Measurements from ENCODE around the gene CSNK2A2.

CSNK2A2 gene

DNA sequence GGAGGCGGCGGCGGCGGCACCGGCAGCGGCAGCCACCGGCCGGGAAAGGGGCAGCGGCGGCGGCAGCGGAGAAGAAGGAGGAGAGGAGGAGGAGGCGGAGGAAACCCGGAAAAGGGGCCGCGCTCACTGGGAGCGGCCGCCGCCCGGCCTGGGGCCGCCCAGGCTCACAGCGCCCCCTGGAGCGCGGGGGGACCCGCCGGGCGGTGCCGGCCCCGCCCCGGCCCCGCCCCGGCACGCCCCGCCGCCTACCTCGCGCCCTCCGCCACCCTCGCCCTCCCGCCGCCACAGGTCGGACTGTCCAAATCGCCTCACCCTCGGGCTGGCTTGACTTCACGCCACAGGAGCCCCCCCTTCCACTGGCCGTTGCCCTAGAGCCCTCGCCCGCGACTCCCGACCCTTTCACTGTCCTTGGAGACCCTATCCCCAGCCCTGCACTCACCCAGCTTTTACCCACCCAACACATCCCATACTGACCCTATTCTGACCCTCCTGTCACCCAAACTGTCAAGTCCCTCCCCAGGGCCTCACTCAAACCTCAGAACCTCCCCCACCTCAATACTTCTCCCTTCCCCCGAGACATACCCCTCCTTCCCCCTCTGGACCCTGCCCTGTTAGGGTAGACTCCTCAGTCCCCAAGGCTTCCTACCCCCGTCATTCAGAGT is at the start of gene CSNK2A2:
TSS of gene CSNK2A2 (minus strand) at position 85 of the 662 bp plus-strand sequence. CDS start 370 bp downstream, outside the sequence.
- Histone ChIP-seq H3K27me3 (ENCODE audit: insufficient read depth, low read depth) (no peaks in the 10 kb centered on the region), H3K4me2 (peak within 1 kb of the TSS; percentile 93), H3K4me1 (ENCODE audit: low read depth, poor library complexity, severe bottlenecking) (peaks cover 20% of the 10 kb centered on the region), H2AFZ (ENCODE audit: low read depth) (peak within 1 kb of the TSS; percentile 94), H3K9ac (peak within 1 kb of the TSS; percentile 68; the same call in 1 of the 2 replicates), H3K4me3 (IDR thresholded peaks at IDR 0.05; ENCODE audit: insufficient read depth, low read depth, low read length) (no peak within 1 kb of the TSS), H3K79me2 (ENCODE audit: insufficient read depth, low read depth) (peaks cover 24% of the 10 kb centered on the region), H3K36me3 (ENCODE audit: insufficient read depth) (peaks cover 8% of the 10 kb centered on the region; the same call in 1 of the 2 replicates), H3K27ac (no peak within 1 kb of the TSS), H4K20me1 (ENCODE audit: insufficient read depth) (no peaks in the 10 kb centered on the region)
- TF ChIP-seq CTCF (conservative IDR thresholded peaks at IDR 0.05; ENCODE audit: low read depth, low read length): no peak

- no peaks in the 10 kb centered on the region for H3K79me2 ChIP-seq (ENCODE audit: insufficient read depth, low read depth)
- H3K27ac ChIP-seq: no peak overlapping the region
- H3K9ac ChIP-seq: no peak overlapping the region
- no peak for TF ChIP-seq CTCF (conservative IDR thresholded peaks at IDR 0.05; ENCODE audit: low read depth, low read length)
- H2AFZ ChIP-seq (ENCODE audit: low read depth): no peak overlapping the region
- H3K4me2 ChIP-seq: no peak overlapping the region
- no peaks in the 10 kb centered on the region for H3K4me1 ChIP-seq (ENCODE audit: low read depth, poor library complexity, severe bottlenecking)
- H3K4me3 ChIP-seq (IDR thresholded peaks at IDR 0.05; ENCODE audit: insufficient read depth, low read depth, low read length): no peak overlapping the region
- H3K27me3 ChIP-seq (ENCODE audit: insufficient read depth, low read depth): no peaks in the 10 kb centered on the region
- H3K36me3 ChIP-seq (ENCODE audit: insufficient read depth): no peaks in the 10 kb centered on the region
- no peaks in the 10 kb centered on the region for H4K20me1 ChIP-seq (ENCODE audit: insufficient read depth)
Measured at GRCh38 chr16:58243528-58244004, 45.7 kb upstream of the CSNK2A2 start.

DNA sequence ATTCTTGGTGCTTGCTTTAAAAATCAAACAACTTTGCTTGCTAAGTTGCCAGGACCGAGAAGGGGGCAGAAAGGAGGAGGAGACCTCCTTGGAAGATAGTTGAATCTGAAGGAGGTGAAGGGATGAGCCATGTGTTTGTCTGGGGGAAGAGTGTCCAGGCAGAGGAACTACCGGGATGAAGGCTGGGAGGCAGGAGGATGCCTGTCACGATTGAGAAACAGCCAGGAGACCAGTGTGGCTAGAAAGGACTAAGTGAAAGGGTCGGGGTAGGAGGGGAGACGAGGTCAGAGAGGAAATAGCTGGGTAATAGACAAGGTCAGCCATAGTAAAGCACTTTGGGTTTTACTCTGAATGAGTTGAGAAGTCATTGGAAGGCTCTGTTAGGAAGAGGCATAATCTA is 38.9 kb upstream of the CSNK2A2 start:
- TF ChIP-seq CTCF (conservative IDR thresholded peaks at IDR 0.05; ENCODE audit: low read depth, low read length): no peak
- Histone ChIP-seq H3K27me3 (ENCODE audit: insufficient read depth, low read depth) (no peaks in the 10 kb centered on the region), H4K20me1 (ENCODE audit: insufficient read depth) (no peaks in the 10 kb centered on the region), H3K27ac (no peak overlapping the region), H3K9ac (no peak overlapping the region), H2AFZ (ENCODE audit: low read depth) (peak overlapping the region; percentile 98), H3K36me3 (ENCODE audit: insufficient read depth) (no peaks in the 10 kb centered on the region), H3K79me2 (ENCODE audit: insufficient read depth, low read depth) (no peaks in the 10 kb centered on the region), H3K4me2 (peak overlapping the region; percentile 83; the same call in 1 of the 2 replicates), H3K4me3 (IDR thresholded peaks at IDR 0.05; ENCODE audit: insufficient read depth, low read depth, low read length) (no peak overlapping the region), H3K4me1 (ENCODE audit: low read depth, poor library complexity, severe bottlenecking) (peaks cover 6% of the 10 kb centered on the region)

- Histone ChIP-seq H3K36me3 (ENCODE audit: insufficient read depth) (no peaks in the 10 kb centered on the region), H3K4me1 (ENCODE audit: low read depth, poor library complexity, severe bottlenecking) (peaks cover 6% of the 10 kb centered on the region), H3K79me2 (ENCODE audit: insufficient read depth, low read depth) (no peaks in the 10 kb centered on the region), H4K20me1 (ENCODE audit: insufficient read depth) (no peaks in the 10 kb centered on the region), H2AFZ (ENCODE audit: low read depth) (peak overlapping the region; percentile 98), H3K9ac (peak overlapping the region; percentile 23; the same call in 1 of the 2 replicates), H3K27me3 (ENCODE audit: insufficient read depth, low read depth) (no peaks in the 10 kb centered on the region), H3K4me3 (IDR thresholded peaks at IDR 0.05; ENCODE audit: insufficient read depth, low read depth, low read length) (no peak overlapping the region), H3K27ac (no peak overlapping the region), H3K4me2 (peak overlapping the region; percentile 83)
- no peak for TF ChIP-seq CTCF (conservative IDR thresholded peaks at IDR 0.05; ENCODE audit: low read depth, low read length)
Measured at GRCh38 chr16:58236231-58236690, 38.4 kb upstream of the CSNK2A2 start.
